WTC11 (cell line): Measurements from ENCODE around the gene PARL.

ENCODE experiments used
- ATF1 ChIP-seq: sonication (generic); formaldehyde crosslinking; IDR thresholded peaks from 2 replicates; pipeline ENCODE4 v1.8.1; 2023; ENCODE audit warnings: mild to moderate bottlenecking, moderate library complexity, missing genetic modification reagents
- SP1 ChIP-seq: sonication (generic); formaldehyde crosslinking; conservative IDR thresholded peaks from 2 replicates; pipeline ENCODE4 v1.8.1; 2022; ENCODE audit warnings: missing genetic modification reagents

DNA sequence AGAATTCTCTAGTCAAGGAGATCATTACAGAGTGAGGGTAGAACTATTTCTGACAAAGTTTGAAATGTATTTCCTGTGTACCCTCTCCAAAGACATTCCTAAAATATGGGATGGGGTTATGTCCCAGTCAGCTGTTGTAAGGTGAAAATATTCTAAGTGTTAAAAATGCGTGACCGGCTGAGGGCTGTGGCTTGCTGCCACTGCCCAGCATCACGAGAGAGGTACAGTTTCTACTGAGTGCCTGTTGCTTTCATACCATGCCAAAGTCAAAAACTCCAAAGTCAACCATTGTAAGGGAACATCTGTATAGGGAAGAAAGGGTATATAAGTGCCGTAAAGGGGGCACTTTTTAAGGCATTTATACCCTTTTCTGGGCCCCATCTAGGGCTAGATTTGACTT is 90.2 kb downstream of the PARL start:
- no peak for TF ChIP-seq SP1 (CRISPR knock-in tag)
- TF ChIP-seq ATF1 (CRISPR knock-in tag) = no peak
